C4-2B (cell line): Measurements from ENCODE around the gene CFAP54.

ENCODE experiments used
- ZFX ChIP-seq: fragments of 450-650 bp; IDR thresholded peaks from 2 replicates; pipeline ENCODE4 v1.6.1; 2017
- TF ChIP-seq, protein P1 (sequence below): fragments of 450-650 bp; conservative IDR thresholded peaks from 2 replicates; pipeline ENCODE4 v1.5.1; 2017; ENCODE audit warnings: mild to moderate bottlenecking

DNA sequence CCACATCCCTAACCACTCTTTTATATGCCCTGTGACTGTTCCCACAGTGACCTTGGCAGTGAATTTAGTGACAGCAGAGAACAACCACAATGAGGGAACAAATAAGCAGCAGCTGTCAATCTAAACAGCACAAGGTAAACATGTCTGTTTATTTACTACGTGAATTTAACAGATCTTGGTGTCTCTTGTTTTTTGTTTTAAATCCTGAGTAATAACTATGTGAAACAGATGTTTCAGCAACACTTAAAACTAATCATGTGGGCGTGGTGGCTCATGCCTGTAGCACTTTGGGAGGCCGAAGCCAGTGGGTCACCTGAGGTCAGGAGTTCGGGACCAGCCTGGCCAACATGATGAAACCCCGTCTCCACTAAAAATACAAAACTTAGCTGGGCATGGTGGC, 17.0 kb upstream of the CFAP54 start:
- TF ChIP-seq, protein P1, sequence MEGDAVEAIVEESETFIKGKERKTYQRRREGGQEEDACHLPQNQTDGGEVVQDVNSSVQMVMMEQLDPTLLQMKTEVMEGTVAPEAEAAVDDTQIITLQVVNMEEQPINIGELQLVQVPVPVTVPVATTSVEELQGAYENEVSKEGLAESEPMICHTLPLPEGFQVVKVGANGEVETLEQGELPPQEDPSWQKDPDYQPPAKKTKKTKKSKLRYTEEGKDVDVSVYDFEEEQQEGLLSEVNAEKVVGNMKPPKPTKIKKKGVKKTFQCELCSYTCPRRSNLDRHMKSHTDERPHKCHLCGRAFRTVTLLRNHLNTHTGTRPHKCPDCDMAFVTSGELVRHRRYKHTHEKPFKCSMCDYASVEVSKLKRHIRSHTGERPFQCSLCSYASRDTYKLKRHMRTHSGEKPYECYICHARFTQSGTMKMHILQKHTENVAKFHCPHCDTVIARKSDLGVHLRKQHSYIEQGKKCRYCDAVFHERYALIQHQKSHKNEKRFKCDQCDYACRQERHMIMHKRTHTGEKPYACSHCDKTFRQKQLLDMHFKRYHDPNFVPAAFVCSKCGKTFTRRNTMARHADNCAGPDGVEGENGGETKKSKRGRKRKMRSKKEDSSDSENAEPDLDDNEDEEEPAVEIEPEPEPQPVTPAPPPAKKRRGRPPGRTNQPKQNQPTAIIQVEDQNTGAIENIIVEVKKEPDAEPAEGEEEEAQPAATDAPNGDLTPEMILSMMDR: no peak
- no peak for TF ChIP-seq ZFX
